Measurements from ENCODE around the gene SH3RF3. TPM values are rescaled to one million over a fixed set of nuclear protein-coding genes. Genes with fewer than 3 reads are reported as not detected.
"Not testable (repeated sequence)": the region's sequence is repeated elsewhere in the genome, so short reads cannot be mapped to it uniquely, and the experiment has no call there.

Gene SH3RF3
- polyA plus RNA-seq, 4 donors: 4.8 to 5.7 (median 5.1) TPM

GRCh38 chr2:109117181-109117580 lies 11.8 kb upstream of the SH3RF3 start:
- not testable (repeated sequence) for DNase-seq (ENCODE audit: low read depth in 4 of 4, low spot score in 3 of 4)

GRCh38 chr2:109117780-109118179 lies 11.2 kb upstream of the SH3RF3 start:
- no peak for DNase-seq (ENCODE audit: low read depth in 4 of 4, low spot score in 3 of 4)

- DNase-seq (ENCODE audit: low read depth in 4 of 4, low spot score in 3 of 4): no peak
These were observed 10.7 kb upstream of the SH3RF3 start for GRCh38 chr2:109118321-109118720.

GRCh38 chr2:109120166-109120565 lies 8.8 kb upstream of the SH3RF3 start:
- DNase-seq (ENCODE audit: low read depth in 4 of 4, low spot score in 3 of 4): no peak

- not testable (repeated sequence) for DNase-seq (ENCODE audit: low read depth in 4 of 4, low spot score in 3 of 4)
These were observed 8.3 kb upstream of the SH3RF3 start for GRCh38 chr2:109120686-109121085.

GRCh38 chr2:109123586-109124201 lies 5.3 kb upstream of the SH3RF3 start:
- DNase-seq (ENCODE audit: low read depth in 4 of 4, low spot score in 3 of 4): no peak

GRCh38 chr2:109124982-109125592 lies 3.9 kb upstream of the SH3RF3 start:
- DNase-seq (ENCODE audit: low read depth in 4 of 4, low spot score in 3 of 4): no peak

GRCh38 chr2:109125593-109126500 lies 3.2 kb upstream of the SH3RF3 start:
- no peak for DNase-seq (ENCODE audit: low read depth in 4 of 4, low spot score in 3 of 4)

GRCh38 chr2:109126501-109126860 lies 2.5 kb upstream of the SH3RF3 start:
- DNase-seq (ENCODE audit: low read depth in 4 of 4, low spot score in 3 of 4): no peak

- no peak for DNase-seq (ENCODE audit: low read depth in 4 of 4, low spot score in 3 of 4)
These were observed 1.4 kb upstream of the SH3RF3 start for GRCh38 chr2:109127556-109127955.

- DNase-seq (ENCODE audit: low read depth in 4 of 4, low spot score in 3 of 4): peak in 3 of 4 donors; percentile 62 to 78 (median 67)
These were observed 873 bp upstream of the SH3RF3 start for GRCh38 chr2:109128048-109128615.

- DNase-seq (ENCODE audit: low read depth in 4 of 4, low spot score in 3 of 4): peak in 2 of 4 donors; percentile 18 to 31
These were observed 433 bp downstream of the SH3RF3 start for GRCh38 chr2:109129356-109129920.

GRCh38 chr2:109129921-109130722 lies 1.1 kb downstream of the SH3RF3 start:
- DNase-seq (ENCODE audit: low read depth in 4 of 4, low spot score in 3 of 4): no peak

GRCh38 chr2:109130723-109130995 lies 1.7 kb downstream of the SH3RF3 start:
- DNase-seq (ENCODE audit: low read depth in 4 of 4, low spot score in 3 of 4): no peak

GRCh38 chr2:109131777-109132176 lies 2.8 kb downstream of the SH3RF3 start:
- no peak for DNase-seq (ENCODE audit: low read depth in 4 of 4, low spot score in 3 of 4)

GRCh38 chr2:109132626-109133025 lies 3.6 kb downstream of the SH3RF3 start:
- no peak for DNase-seq (ENCODE audit: low read depth in 4 of 4, low spot score in 3 of 4)

GRCh38 chr2:109133746-109134145 lies 4.7 kb downstream of the SH3RF3 start:
- DNase-seq (ENCODE audit: low read depth in 4 of 4, low spot score in 3 of 4): no peak

GRCh38 chr2:109134741-109135358 lies 5.8 kb downstream of the SH3RF3 start:
- DNase-seq (ENCODE audit: low read depth in 4 of 4, low spot score in 3 of 4): no peak

- no peak for DNase-seq (ENCODE audit: low read depth in 4 of 4, low spot score in 3 of 4)
These were observed 6.6 kb downstream of the SH3RF3 start for GRCh38 chr2:109135359-109136197.
